ENCODE data around the gene ADGRA3.

ADGRA3 gene

DNA sequence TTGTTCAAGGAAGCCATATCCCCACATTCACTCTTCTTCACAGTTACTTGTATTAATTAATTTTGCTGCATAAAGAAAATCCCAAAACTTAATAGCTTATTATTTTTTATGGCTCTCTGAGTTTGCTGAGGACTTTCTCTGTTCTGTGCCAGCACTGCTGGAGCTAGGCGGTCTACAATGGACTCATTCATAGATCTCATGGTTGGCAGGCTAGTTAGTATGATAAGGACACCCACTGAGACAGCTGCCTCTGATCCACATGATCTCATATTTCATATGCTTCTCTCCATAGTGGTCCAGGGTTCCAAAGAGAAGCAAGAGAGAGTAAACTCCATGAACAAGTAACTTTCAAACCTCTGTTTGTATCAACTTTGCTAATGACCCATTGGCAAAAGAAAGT, 170.2 kb downstream of the ADGRA3 start:
- DNase-seq, result no peak

DNA sequence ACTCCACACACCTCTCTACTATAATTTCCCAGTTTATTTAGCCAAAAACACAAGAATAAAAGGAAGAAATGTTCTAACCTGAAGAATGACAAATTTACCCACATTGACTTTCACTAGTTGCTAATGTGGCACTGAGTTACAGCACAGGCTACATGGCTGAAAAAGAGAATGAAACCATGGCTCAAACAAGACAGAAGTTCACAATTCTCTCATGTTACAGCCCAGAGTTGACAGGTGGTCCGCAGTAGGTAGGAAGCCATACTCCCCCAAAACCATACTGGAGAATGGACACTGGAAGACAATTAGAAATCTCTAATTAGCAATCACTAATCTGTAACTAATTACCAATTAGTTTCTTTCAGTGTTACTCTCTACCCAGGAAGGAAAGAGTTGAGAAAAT, 170.8 kb downstream of the ADGRA3 start:
- no peak for DNase-seq

DNA sequence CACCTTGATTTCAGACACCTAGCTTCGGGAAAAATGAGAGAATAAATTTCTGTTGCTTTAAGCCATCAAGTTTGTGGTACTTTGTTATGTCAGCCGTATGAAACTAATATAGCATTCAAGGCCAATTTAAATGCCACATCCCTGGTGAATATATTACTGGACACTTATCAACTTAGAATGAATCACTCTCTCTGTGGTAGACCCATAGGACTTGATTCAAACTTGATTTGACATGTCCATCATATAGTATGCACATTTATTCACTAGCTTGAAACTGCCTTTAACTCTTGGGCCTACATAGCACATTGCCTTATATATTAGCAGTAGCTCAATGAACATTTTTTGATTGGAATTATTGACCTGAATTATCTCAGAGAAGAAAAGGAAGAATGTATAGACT, 172.3 kb downstream of the ADGRA3 start:
- no peak for DNase-seq

DNA sequence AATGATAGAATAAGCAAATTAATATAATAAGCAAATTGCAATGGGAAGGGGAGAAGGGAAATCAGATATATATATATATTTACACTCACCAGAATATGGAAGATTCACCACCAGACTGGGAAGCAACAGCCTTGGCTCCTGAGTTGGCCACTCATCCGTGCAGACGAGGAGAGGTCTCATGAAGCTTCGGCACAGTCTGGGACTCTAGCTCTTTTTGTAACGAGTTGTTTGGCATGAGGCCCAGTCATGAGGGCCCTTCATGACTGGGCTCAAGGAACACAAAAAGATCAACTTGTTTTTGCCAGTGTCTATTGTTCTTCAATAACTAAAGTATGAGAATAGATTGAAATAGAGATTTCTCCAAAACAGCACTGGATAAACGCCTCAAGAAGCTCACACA, 176.4 kb downstream of the ADGRA3 start:
- no peak for DNase-seq

DNA sequence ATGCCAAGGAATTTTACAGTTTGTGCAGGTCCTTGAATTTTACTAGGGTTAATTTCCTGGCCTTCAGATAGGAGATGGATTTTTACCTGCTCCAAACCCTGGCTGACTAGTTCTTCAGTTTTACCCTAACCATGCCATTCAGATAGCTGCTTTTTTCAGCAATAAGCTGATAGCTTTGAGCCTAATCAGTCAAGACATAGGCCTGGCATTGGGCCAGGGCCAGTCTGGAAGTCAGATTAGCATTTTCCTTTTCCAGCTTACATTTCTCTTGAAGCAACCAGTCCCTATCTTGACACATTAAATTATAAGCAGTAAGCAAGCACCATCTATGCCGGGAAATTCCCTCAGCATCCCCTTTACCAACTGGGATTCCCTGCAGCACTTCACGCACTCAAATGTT, 177.1 kb downstream of the ADGRA3 start:
- no peak for DNase-seq
